GM19328 (cell line): Measurements from ENCODE around the gene SSR3.

ENCODE experiments used
- ATAC-seq: cut with Tn5 transposase; IDR thresholded peaks from one replicate; pipeline ENCODE4 v1.9.1; 2021; ENCODE audit warnings: mild to moderate bottlenecking, moderate library complexity; ENCODE audit not compliant: unreplicated experiment

SSR3 gene

GRCh38 chr3:156539802-156540201 is 15.1 kb downstream of the SSR3 start:
- no peak for ATAC-seq

GRCh38 chr3:156539051-156539450 is 15.9 kb downstream of the SSR3 start:
- ATAC-seq: no peak

- no peak for ATAC-seq
These were observed 18.2 kb downstream of the SSR3 start for GRCh38 chr3:156536524-156537316.

- no peak for ATAC-seq
These were observed 19.1 kb downstream of the SSR3 start for GRCh38 chr3:156535798-156536197.

- ATAC-seq: no peak
These were observed 19.7 kb downstream of the SSR3 start for GRCh38 chr3:156535162-156535627.

- ATAC-seq: no peak
These were observed 21.7 kb downstream of the SSR3 start for GRCh38 chr3:156533205-156533604.

GRCh38 chr3:156532730-156533129 is 22.2 kb downstream of the SSR3 start:
- ATAC-seq: no peak

- no peak for ATAC-seq
These were observed 23.9 kb downstream of the SSR3 start for GRCh38 chr3:156530980-156531379.

GRCh38 chr3:156527060-156527459 is 27.9 kb downstream of the SSR3 start:
- ATAC-seq: no peak

GRCh38 chr3:156525808-156526207 is 29.1 kb downstream of the SSR3 start:
- ATAC-seq: no peak

GRCh38 chr3:156522673-156523072 is 32.2 kb downstream of the SSR3 start:
- ATAC-seq: no peak

- no peak for ATAC-seq
These were observed 35.2 kb downstream of the SSR3 start for GRCh38 chr3:156519758-156520162.

GRCh38 chr3:156518726-156519125 is 36.2 kb downstream of the SSR3 start:
- no peak for ATAC-seq

GRCh38 chr3:156516961-156517360 is 38.0 kb downstream of the SSR3 start:
- no peak for ATAC-seq

GRCh38 chr3:156516284-156516683 is 38.6 kb downstream of the SSR3 start:
- no peak for ATAC-seq

- ATAC-seq: no peak
These were observed 41.3 kb downstream of the SSR3 start for GRCh38 chr3:156513619-156514018.

GRCh38 chr3:156511987-156512677 is 42.8 kb downstream of the SSR3 start:
- ATAC-seq: no peak

GRCh38 chr3:156509189-156510174 is 45.4 kb downstream of the SSR3 start:
- no peak for ATAC-seq

GRCh38 chr3:156507285-156507684 is 47.6 kb downstream of the SSR3 start:
- no peak for ATAC-seq

GRCh38 chr3:156498307-156498706 is 56.6 kb downstream of the SSR3 start:
- ATAC-seq: no peak

GRCh38 chr3:156497326-156497725 is 57.6 kb downstream of the SSR3 start:
- no peak for ATAC-seq
